DOHH2 (cell line): ENCODE results near the gene SYNDIG1.

ENCODE experiments used
- CTCF ChIP-seq: fragments of 200-600 bp; sonication (generic); IDR thresholded peaks from one replicate; pipeline ENCODE4 v1.5.1; 2014; ENCODE audit warnings: antibody characterized with exemption, mild to moderate bottlenecking, low read depth, low read length; ENCODE audit not compliant: poor library complexity, severe bottlenecking
- EZH2phosphoT487 ChIP-seq: fragments of 200-600 bp; sonication (generic); IDR thresholded peaks from 2 replicates; pipeline ENCODE4 v1.6.1; 2017; ENCODE audit warnings: borderline replicate concordance, mild to moderate bottlenecking, antibody characterized with exemption, low read length, moderate library complexity, mixed read lengths

- TF ChIP-seq CTCF (no peak), EZH2phosphoT487 (no peak)
These were observed 228.8 kb downstream of the SYNDIG1 start for GRCh38 chr20:24698189-24698588.
